Measurements from ENCODE around the gene CTNNA1.

GRCh38 chr5:138748630-138749081 lies 4.6 kb upstream of the CTNNA1 start:
- no peak for TF ChIP-seq CTCF (IDR thresholded peaks at IDR 0.05; ENCODE audit: insufficient read depth, low read depth, low read length)
- TF ChIP-seq EZH2 (IDR thresholded peaks at IDR 0.05; ENCODE audit: insufficient read depth, low read length): no peak

All from astrocyte (in vitro differentiated cells and primary cell).